Stimulated activated CD8-positive, alpha-beta memory T cell treated with anti-CD3 and anti-CD28 coated beads, Interleukin-15, amount 100 ng/mL, for 1 hour (primary cell): Measurements from ENCODE around the gene NEUROG3.
"Not testable (repeated sequence)": the region's sequence is repeated elsewhere in the genome, so short reads cannot be mapped to it uniquely, and the experiment has no call there.

Experiments
- DNase-seq: peaks from one replicate; pipeline ENCODE4 v3.0.0-alpha.2; 2020; ENCODE audit warnings: low read depth

The NEUROG3 gene

DNA sequence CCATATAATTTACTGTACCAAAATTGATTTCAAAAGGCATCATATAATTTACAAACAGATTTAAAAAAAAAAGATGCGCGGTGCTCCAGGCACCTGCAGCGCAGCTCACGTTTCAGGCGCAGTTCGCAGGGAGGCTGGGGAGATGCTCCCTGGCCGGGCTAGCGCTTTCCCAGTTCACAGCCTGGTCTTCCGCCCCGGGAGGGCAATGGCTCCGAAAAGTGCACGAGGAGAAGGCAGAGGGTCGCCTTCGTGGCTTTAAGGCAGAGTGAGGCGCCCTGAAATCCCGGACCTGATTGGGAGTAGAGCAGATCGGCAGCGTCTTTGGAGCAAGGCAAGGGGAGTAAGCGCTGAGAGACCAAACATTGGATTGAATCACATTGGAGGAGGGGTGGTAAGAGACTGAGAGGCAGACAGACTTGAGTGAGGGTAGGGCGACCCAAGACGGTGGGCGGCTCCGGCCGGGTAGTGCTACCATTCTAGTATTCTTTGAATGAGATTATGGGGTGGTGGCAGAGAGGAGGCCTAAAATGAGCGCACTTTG lies 1.5 kb downstream of the NEUROG3 start:
- DNase-seq: no peak

- DNase-seq: no peak
Observed at GRCh38 chr10:69570050-69570816, 3.0 kb downstream of the NEUROG3 start.

- no peak for DNase-seq
Observed at GRCh38 chr10:69569396-69569934, 3.8 kb downstream of the NEUROG3 start.

- DNase-seq: no peak
Observed at GRCh38 chr10:69568472-69569395, 4.5 kb downstream of the NEUROG3 start.

- DNase-seq: no peak
Observed at GRCh38 chr10:69567920-69568319, 5.3 kb downstream of the NEUROG3 start.

DNA sequence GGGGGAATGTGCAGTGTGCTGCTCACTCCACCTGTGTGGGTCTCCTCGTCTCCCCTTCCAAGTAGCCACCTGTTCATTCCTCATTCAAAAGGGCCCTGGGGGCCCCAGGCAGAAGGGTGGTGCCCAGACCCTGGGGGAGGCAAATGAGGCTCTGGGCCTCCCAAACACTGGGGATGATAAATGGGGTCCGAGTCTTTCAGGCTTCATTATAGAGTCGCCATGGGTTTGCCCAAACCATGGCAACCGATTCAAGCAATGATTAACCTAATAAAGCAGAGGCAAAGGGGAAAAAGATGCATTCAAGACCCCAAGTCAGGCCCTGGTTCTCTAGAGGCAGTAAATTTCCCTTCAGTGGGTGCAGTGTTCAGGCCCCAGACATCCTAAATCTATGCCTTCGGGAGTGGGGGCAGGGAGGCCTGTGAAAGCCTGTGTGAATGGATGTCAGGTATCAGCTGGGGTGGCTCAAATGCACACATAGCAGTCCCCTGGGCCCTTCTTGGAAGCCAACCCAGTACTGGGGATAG lies 10.4 kb downstream of the NEUROG3 start:
- DNase-seq: no peak

DNA sequence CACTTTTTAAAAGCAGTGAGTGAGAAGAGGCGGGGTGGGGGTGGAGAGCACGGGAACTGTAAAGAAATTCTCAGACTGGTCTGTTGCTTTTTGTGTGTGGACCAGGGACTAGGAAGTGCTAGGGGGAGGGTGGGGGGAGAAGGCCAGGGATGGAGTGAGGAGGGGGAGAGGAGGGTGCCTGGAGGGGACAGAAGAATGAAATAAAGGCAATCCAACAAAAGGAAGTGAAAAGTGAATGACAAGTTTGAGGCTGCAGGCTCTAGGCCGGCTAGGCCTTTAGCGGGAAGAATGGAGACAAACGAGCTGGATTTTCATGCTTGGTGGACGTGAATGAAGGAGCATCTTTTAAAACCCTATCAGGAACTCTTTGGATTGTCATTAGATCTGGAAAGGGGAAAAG lies 13.7 kb downstream of the NEUROG3 start:
- no peak for DNase-seq

- no peak for DNase-seq
Observed at GRCh38 chr10:69558559-69558958, 14.7 kb downstream of the NEUROG3 start.

- DNase-seq: no peak
Observed at GRCh38 chr10:69554611-69555010, 18.6 kb downstream of the NEUROG3 start.

GRCh38 chr10:69553328-69553727 lies 19.9 kb downstream of the NEUROG3 start:
- no peak for DNase-seq

GRCh38 chr10:69552268-69552667 lies 21.0 kb downstream of the NEUROG3 start:
- no peak for DNase-seq

DNA sequence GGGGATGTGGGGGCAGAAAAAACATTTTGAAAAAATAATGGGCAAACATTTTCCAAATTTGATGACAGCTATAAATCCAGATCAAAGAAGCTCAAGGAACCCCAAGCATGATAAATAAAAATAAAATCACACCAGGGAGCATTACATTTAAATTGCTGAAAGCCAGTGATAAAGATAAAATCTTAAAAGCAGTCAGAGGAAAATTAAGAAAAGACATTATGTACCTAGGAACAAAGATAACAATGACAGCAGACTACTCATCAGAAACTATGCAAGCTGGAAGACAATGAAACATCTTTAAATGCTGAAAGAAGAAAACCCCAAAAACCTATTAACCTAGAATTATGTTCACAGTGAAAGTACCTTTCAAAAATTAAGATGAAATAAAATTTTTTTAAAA lies 23.3 kb downstream of the NEUROG3 start:
- no peak for DNase-seq

- no peak for DNase-seq
Observed at GRCh38 chr10:69541463-69541862, 31.8 kb downstream of the NEUROG3 start.

GRCh38 chr10:69538461-69538860 lies 34.8 kb downstream of the NEUROG3 start:
- DNase-seq: no peak

- DNase-seq: no peak
Observed at GRCh38 chr10:69537449-69537848, 35.8 kb downstream of the NEUROG3 start.

DNA sequence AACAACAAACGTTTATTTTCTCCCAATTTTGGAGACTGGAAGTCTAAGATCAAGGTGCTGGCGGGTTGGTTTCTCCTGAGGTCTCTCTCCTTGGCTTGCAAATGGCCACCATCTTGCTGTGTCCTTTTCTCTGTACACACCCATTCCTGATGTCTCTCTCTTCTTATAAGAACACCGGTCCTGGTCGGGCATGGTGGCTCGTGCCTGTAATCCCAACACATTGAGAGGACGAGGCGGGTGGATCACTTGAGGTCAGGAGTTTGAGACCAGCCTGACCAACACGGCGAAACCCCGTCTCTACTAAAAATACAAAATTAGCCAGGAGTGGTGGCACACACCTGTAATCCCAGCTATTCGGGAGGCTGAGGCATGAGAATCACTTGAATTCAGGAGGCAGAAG lies 36.7 kb downstream of the NEUROG3 start:
- DNase-seq: not testable (repeated sequence)

- no peak for DNase-seq
Observed at GRCh38 chr10:69533658-69534057, 39.6 kb downstream of the NEUROG3 start.

DNA sequence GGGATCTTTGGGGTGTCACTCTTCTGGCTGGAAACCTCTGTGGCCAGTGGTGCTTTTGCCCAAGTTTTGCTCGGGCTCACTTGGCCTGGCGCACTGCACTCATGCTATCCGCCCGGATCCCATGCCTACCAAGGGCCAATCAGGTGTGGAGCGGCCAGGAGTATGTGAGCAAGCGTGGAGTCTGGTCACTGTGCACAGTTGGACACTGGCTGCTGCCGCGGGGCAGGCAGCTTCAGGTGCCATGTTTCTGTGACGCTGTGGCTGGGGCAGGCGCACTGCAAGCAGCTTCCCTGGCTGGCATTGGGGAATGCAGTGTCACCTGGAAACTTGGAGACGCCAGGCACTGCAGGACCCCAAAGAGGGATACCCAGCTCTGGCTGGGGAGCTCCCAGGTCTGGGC lies 45.3 kb downstream of the NEUROG3 start:
- no peak for DNase-seq
